GM12872 (cell line): Measurements from ENCODE around the gene POGK.

Source experiments
- CTCF ChIP-seq: IDR thresholded peaks from 3 replicates; pipeline ENCODE4 v1.5.1; 2011; ENCODE audit warnings: low read depth, mild to moderate bottlenecking, low read length, moderate library complexity; ENCODE audit not compliant: insufficient read depth

The POGK gene

GRCh38 chr1:166838766-166839599 is at the start of gene POGK:
POGK (plus strand) TSS chr1:166839475; CDS start chr1:166840957, 1,482 bp downstream.
- no peak for TF ChIP-seq CTCF

- no peak for TF ChIP-seq CTCF
These were observed 42.5 kb upstream of the POGK start for GRCh38 chr1:166796620-166797236.

GRCh38 chr1:166808952-166809351 is 30.3 kb upstream of the POGK start:
- TF ChIP-seq CTCF, result no peak

GRCh38 chr1:166811691-166812090 is 27.6 kb upstream of the POGK start:
- no peak for TF ChIP-seq CTCF

GRCh38 chr1:166813508-166814223 is 25.6 kb upstream of the POGK start:
- no peak for TF ChIP-seq CTCF

- TF ChIP-seq CTCF, result no peak
These were observed 24.7 kb upstream of the POGK start for GRCh38 chr1:166814611-166815010.

GRCh38 chr1:166819974-166820373 is 19.3 kb upstream of the POGK start:
- TF ChIP-seq CTCF, result no peak
